DND-41 (cell line): ENCODE data around the gene HIVEP1.

Experiments used
- ATAC-seq: fragments of 200-7000 bp; cut with Tn5 transposase; 3 replicates; pipeline ENCODE4 v1.9.1; 2021; ENCODE audit warnings: low read depth; ENCODE audit not compliant: insufficient read depth
- DNase-seq: peaks from one replicate; pipeline ENCODE4 v3.0.0-alpha.2; 2020
- H2AFZ ChIP-seq: 2 replicates; pipeline ENCODE4 v1.6.0; 2012; ENCODE audit warnings: low read depth, low read length
- H3K27ac ChIP-seq: 2 replicates; pipeline ENCODE4 v1.5.1; 2012; ENCODE audit warnings: low read length, inconsistent platforms
- H3K27me3 ChIP-seq: fragments of 200-600 bp; sonication (generic); 2 replicates; pipeline ENCODE4 v1.6.0; 2012; ENCODE audit warnings: low read length, mild to moderate bottlenecking, inconsistent platforms; ENCODE audit not compliant: insufficient read depth, poor library complexity
- H3K36me3 ChIP-seq: 2 replicates; pipeline ENCODE4 v1.5.1; 2012; ENCODE audit warnings: low read length, inconsistent platforms; ENCODE audit not compliant: insufficient read depth
- H3K4me1 ChIP-seq: 2 replicates; pipeline ENCODE4 v1.5.1; 2012; ENCODE audit warnings: mild to moderate bottlenecking, low read length; ENCODE audit not compliant: insufficient read depth
- H3K4me2 ChIP-seq: 2 replicates; pipeline ENCODE4 v1.6.0; 2012; ENCODE audit warnings: mild to moderate bottlenecking, moderate library complexity, low read length, inconsistent platforms; ENCODE audit not compliant: insufficient read depth
- H3K4me3 ChIP-seq, 2 experiments: fragments of 200-600 bp in 1 of 2; shearing (Covaris generic) in 1 of 2; 2 replicates each; pipeline ENCODE4 v1.5.1; 2012 to 2016; ENCODE audit warnings: inconsistent platforms in 2 of 2, low read length in 2 of 2, mild to moderate bottlenecking in 2 of 2, low read depth in 1 of 2, moderate library complexity in 1 of 2
- H3K79me2 ChIP-seq: 2 replicates; pipeline ENCODE4 v1.6.0; 2012; ENCODE audit warnings: low read length, inconsistent platforms; ENCODE audit not compliant: insufficient read depth
- H3K9ac ChIP-seq: 2 replicates; pipeline ENCODE4 v1.6.0; 2012; ENCODE audit warnings: low read depth, mild to moderate bottlenecking, inconsistent platforms, low read length, moderate library complexity
- H3K9me3 ChIP-seq: 2 replicates; pipeline ENCODE4 v1.5.1; 2012; ENCODE audit warnings: low read length, moderate library complexity, mild to moderate bottlenecking, inconsistent platforms; ENCODE audit not compliant: insufficient read depth, severe bottlenecking
- H4K20me1 ChIP-seq: 2 replicates; pipeline ENCODE4 v1.6.0; 2012; ENCODE audit warnings: low read length; ENCODE audit not compliant: insufficient read depth
- CTCF ChIP-seq: IDR thresholded peaks from 2 replicates; pipeline ENCODE4 v1.5.1; 2012; ENCODE audit warnings: borderline replicate concordance, low read length, moderate library complexity, mild to moderate bottlenecking; ENCODE audit not compliant: poor library complexity, severe bottlenecking; ENCODE audit errors: extremely low read depth
- EZH2 ChIP-seq: IDR thresholded peaks from 3 replicates; pipeline ENCODE4 v1.6.1; 2012; ENCODE audit warnings: borderline replicate concordance, low read depth, mild to moderate bottlenecking, moderate library complexity, low read length, inconsistent platforms; ENCODE audit not compliant: severe bottlenecking

Gene HIVEP1

GRCh38 chr6:12064131-12064530 lies 52.0 kb downstream of the HIVEP1 start:
- TF ChIP-seq EZH2 (no peak), CTCF (no peak)
- no peak overlapping the region for H2AFZ ChIP-seq
- no peak overlapping the region for H3K27ac ChIP-seq
- DNase-seq (no peak), ATAC-seq (no peak)
- H3K4me1 ChIP-seq: no peaks in the 10 kb centered on the region
- H3K9ac ChIP-seq: no peak overlapping the region
- peaks cover 4% of the 10 kb centered on the region; the same call in 1 of the 2 replicates for H4K20me1 ChIP-seq
- no peak overlapping the region for H3K4me2 ChIP-seq
- H3K4me3 ChIP-seq: no peak overlapping the region
- no peaks in the 10 kb centered on the region for H3K27me3 ChIP-seq
- H3K9me3 ChIP-seq: no peaks in the 10 kb centered on the region
- no peaks in the 10 kb centered on the region for H3K36me3 ChIP-seq
- no peaks in the 10 kb centered on the region for H3K79me2 ChIP-seq

DNA sequence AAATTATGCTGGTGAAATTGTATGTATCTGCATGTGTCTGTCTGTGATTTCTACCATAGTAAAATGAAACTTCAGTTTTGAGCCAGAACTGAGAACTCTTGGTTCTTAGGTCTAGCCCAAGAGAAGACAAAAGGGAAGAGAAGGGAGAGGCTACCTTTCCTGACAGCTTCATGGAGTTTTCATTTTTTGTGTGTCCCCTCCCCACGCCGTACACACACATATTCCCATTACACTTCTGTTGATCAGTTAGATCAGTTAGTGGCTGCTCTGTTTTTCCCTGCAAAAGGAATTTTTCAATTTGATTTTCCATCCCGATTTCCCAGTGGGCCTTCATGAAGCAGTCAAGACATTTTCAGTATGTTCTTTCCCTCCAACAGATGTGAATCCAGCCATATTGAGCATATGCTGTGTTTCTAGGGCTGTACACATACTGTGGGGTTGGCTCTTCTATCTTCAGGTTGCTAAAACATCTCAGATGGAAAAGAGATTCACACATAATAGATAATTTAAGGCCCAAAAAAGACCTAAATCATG lies 52.5 kb downstream of the HIVEP1 start:
- Histone ChIP-seq H3K9ac (no peak overlapping the region), H3K4me2 (no peak overlapping the region), H3K9me3 (no peaks in the 10 kb centered on the region), H4K20me1 (peaks cover 4% of the 10 kb centered on the region; the same call in 1 of the 2 replicates), H3K27me3 (no peaks in the 10 kb centered on the region), H3K79me2 (no peaks in the 10 kb centered on the region), H2AFZ (no peak overlapping the region), H3K36me3 (no peaks in the 10 kb centered on the region), H3K4me1 (no peaks in the 10 kb centered on the region), H3K4me3 (no peak overlapping the region), H3K27ac (no peak overlapping the region)
- no peak for TF ChIP-seq EZH2
- TF ChIP-seq CTCF: no peak
- no peak for ATAC-seq
- DNase-seq: no peak

DNA sequence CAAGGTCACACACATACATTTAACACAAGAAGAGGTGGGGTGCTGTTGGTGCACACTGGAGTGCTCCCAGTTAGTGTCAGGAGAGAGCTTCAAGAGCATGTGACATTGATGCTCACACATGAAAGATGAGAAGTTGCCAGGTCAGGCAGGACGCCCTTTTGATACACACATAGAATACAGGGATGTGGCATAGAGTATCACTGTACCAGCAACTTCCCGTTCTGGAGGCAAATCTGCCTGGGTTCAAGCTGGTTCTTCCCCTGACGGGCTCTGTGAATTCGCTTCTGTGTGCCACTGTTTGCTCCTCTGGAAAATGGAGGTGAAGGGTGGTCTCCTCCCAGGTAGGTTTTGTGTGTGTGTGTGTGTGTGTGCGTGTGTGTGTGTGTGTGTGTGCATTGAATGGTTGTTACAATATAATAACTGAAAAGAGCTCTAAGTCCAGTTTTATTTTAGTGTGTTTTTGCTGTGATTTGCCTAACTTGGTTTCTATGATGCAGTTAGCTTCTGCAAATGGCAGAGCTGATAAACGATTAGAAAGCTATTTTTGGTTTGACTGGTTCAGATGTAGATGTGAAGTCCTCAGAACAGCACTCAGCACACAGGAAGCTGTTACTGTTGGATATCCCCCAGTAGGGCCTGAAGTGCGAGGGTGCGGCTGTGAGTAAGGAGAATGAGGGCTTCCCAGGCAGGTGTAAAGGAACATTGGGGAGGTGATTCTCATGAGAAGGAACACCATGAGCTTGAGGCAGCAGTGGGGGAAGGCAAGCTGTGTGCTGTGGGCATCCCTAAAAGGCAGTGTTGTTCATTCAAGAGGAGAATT lies 53.4 kb downstream of the HIVEP1 start:
- no peaks in the 10 kb centered on the region for H3K79me2 ChIP-seq
- H2AFZ ChIP-seq: no peak overlapping the region
- DNase-seq (no peak), ATAC-seq (no peak)
- H3K4me1 ChIP-seq: no peaks in the 10 kb centered on the region
- H3K27me3 ChIP-seq: no peaks in the 10 kb centered on the region
- no peak overlapping the region for H3K4me2 ChIP-seq
- no peak overlapping the region for H3K27ac ChIP-seq
- TF ChIP-seq EZH2 (no peak), CTCF (no peak)
- peaks cover 4% of the 10 kb centered on the region; the same call in 1 of the 2 replicates for H4K20me1 ChIP-seq
- no peak overlapping the region for H3K4me3 ChIP-seq
- no peak overlapping the region for H3K9ac ChIP-seq
- no peaks in the 10 kb centered on the region for H3K9me3 ChIP-seq
- H3K36me3 ChIP-seq: no peaks in the 10 kb centered on the region
